ENCODE measurements around the gene IL18.
"Not testable (repeated sequence)": the region's sequence is repeated elsewhere in the genome, so short reads cannot be mapped to it uniquely, and the experiment has no call there.

IL18 gene

DNA sequence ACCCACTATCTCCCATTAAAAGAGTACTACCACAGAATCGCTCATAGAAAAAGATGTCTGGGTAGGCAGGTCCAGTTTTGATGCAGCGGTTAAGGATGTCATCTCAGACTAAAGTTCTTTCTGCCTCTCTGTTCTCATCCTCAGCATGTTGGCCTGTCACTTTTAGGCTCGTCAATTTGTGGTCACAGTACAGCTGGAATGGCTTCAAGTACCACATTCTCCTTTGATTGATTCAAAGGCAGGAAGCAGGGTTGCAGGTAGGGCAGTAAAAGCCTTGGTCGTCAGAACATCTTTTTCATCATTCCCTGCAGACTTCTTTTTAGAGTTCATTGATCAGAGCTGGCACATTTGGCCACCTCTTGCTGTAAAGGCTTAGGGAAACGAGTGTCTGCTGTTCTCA is 48.5 kb downstream of the IL18 start:
- DNase-seq (ENCODE audit: low read depth) = no peak

- DNase-seq (ENCODE audit: low read depth) = no peak
Measured at GRCh38 chr11:112114460-112114859, 49.4 kb downstream of the IL18 start.

DNA sequence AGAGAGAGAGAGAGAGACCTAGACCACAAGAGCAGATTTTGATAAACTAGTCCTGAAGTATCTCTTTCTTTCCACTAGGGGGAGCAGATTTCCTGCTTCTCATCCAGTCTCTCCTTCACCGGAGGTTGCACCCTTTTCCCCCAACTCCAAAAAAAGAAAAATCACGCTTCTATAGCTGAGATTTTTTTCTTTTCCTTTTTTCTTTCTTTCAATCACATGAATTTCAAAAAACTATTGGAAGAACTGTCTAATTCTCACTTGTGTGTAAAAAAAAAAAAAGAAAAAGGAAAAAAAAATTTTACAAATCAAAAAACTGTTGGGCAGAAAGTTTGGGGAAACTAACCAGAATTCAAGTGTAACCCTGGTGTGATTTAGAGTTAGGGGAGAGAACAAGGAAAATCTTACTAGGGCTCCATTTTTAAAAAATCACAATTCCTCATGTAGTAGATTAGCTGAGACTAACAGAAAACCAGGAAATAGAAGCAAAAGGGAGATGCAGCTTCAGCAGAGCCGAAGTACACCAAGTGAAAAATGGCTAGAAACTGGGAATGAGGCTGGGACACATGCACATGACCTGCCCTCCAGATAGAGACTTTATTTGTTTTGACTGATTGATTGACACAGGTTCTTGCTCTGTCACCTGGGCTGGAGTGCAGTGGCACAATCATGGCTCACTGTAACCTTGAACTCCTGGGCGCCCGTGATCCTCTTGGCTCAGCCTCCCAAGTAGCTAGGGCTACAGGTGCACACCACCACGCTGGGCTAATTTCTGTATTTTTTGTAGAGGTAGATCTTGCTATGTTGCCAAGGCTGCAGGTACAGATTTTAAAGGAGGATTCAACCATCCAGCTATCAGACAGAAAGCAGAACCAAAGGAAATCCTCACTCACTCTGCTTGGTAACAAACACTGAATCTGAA is 50.1 kb downstream of the IL18 start:
- DNase-seq (ENCODE audit: low read depth) = no peak

- no peak for DNase-seq (ENCODE audit: low read depth)
Measured at GRCh38 chr11:112106070-112106469, 57.8 kb downstream of the IL18 start.

- DNase-seq (ENCODE audit: low read depth) = no peak
Measured at GRCh38 chr11:112103446-112103845, 60.4 kb downstream of the IL18 start.

- no peak for DNase-seq (ENCODE audit: low read depth)
Measured at GRCh38 chr11:112100462-112100861, 63.4 kb downstream of the IL18 start.

- no peak for DNase-seq (ENCODE audit: low read depth)
Measured at GRCh38 chr11:112097734-112098528, 66.0 kb downstream of the IL18 start.

- DNase-seq (ENCODE audit: low read depth) = no peak
Measured at GRCh38 chr11:112096194-112096593, 67.7 kb downstream of the IL18 start.

GRCh38 chr11:112095302-112095701 is 68.6 kb downstream of the IL18 start:
- not testable (repeated sequence) for DNase-seq (ENCODE audit: low read depth)

Data from stimulated activated CD8-positive, alpha-beta memory T cell treated with anti-CD3 and anti-CD28 coated beads, Interleukin-15, amount 100 ng/mL, for 24 hours (primary cell).